Measurements from ENCODE around the gene IGFBP2. TPM values are rescaled to one million over a fixed set of nuclear protein-coding genes. Genes with fewer than 3 reads are reported as not detected.
A peak's percentile ranks its signal among the peaks of the same experiment; 100 is the strongest.

The IGFBP2 gene
- total and polyA plus RNA-seq, 2 experiments from 2014 or later: 163 to 338 TPM

DNA sequence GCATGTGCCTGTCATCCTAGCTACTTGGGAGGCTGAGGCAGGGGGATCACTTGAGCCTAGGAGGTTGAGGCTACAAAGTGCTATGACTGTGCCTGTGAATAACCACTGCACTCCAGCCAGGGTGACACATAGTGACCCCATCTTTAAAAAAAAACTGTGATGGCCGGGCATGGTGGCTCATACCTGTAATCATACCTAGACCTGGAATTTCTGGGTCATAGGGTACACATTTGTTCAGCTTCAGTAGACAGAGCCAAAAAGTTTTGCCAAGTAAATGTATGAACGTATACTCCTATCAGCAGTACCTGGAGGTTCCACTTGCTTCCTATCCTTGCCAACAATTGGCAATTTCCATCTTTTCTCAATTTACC is 6.4 kb upstream of the IGFBP2 start:
- TF ChIP-seq EZH2phosphoT487 (IDR thresholded peaks at IDR 0.05; ENCODE audit: low read depth, severe bottlenecking, unreplicated experiment) (no peak), EZH2 (IDR thresholded peaks at IDR 0.05; ENCODE audit: borderline replicate concordance) (no peak)
- TF ChIP-seq, protein P1, sequence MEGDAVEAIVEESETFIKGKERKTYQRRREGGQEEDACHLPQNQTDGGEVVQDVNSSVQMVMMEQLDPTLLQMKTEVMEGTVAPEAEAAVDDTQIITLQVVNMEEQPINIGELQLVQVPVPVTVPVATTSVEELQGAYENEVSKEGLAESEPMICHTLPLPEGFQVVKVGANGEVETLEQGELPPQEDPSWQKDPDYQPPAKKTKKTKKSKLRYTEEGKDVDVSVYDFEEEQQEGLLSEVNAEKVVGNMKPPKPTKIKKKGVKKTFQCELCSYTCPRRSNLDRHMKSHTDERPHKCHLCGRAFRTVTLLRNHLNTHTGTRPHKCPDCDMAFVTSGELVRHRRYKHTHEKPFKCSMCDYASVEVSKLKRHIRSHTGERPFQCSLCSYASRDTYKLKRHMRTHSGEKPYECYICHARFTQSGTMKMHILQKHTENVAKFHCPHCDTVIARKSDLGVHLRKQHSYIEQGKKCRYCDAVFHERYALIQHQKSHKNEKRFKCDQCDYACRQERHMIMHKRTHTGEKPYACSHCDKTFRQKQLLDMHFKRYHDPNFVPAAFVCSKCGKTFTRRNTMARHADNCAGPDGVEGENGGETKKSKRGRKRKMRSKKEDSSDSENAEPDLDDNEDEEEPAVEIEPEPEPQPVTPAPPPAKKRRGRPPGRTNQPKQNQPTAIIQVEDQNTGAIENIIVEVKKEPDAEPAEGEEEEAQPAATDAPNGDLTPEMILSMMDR (IDR thresholded peaks at IDR 0.05; ENCODE audit: poor library complexity): no peak
- DNase-seq (ENCODE audit: low spot score): no peak
- H4K20me1 ChIP-seq (ENCODE audit: insufficient read depth, poor library complexity, severe bottlenecking): no peaks in the 10 kb centered on the region
- H3K4me3 ChIP-seq: no peak overlapping the region
- H3K4me2 ChIP-seq: no peak overlapping the region
- no peaks in the 10 kb centered on the region for H3K9me3 ChIP-seq (ENCODE audit: low read depth)
- H3K79me2 ChIP-seq: no peaks in the 10 kb centered on the region
- no peaks in the 10 kb centered on the region for H3K9me2 ChIP-seq (replicated peaks; ENCODE audit: insufficient read depth)
- no peaks in the 10 kb centered on the region for H3K36me3 ChIP-seq (replicated peaks; ENCODE audit: insufficient read depth, low read depth)
- H2AFZ ChIP-seq: no peak overlapping the region
- 88% methylated on average over 2 of the region's 2 CpGs for WGBS (ENCODE audit: low lambda C conversion rate, missing lambda C conversion rate)
- no peak overlapping the region for H3K27ac ChIP-seq
- no peaks in the 10 kb centered on the region for H3K27me3 ChIP-seq
- H3K4me1 ChIP-seq (ENCODE audit: insufficient read depth): peaks cover 2% of the 10 kb centered on the region

DNA sequence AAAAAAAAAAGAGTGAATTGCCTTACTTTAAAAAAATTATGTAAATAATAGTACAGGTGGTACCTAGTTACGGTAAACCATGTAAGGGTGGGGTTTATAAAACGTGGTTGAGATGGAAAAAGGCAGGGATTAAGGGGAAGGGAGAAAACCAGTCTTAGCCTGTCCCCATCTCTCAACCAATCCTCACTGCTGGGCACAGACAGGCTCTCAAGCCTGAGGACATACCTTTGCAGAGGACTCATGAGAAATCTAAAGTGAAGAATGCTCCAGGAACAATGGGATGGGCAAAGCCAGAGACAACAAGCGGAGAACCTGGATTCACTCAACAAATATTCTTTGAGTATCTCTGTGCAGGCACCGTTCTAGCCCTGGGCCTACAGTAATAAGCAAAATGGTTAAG is 3.4 kb upstream of the IGFBP2 start:
- H3K4me2 ChIP-seq: no peak overlapping the region
- WGBS (ENCODE audit: low lambda C conversion rate, missing lambda C conversion rate): 93% methylated on average over 4 of the region's 4 CpGs
- no peak for TF ChIP-seq EZH2 (IDR thresholded peaks at IDR 0.05; ENCODE audit: borderline replicate concordance)
- TF ChIP-seq, protein P1 (IDR thresholded peaks at IDR 0.05; ENCODE audit: poor library complexity): no peak
- TF ChIP-seq EZH2phosphoT487 (IDR thresholded peaks at IDR 0.05; ENCODE audit: low read depth, severe bottlenecking, unreplicated experiment): no peak
- no peaks in the 10 kb centered on the region for H3K9me2 ChIP-seq (replicated peaks; ENCODE audit: insufficient read depth)
- peaks cover 8% of the 10 kb centered on the region for H3K27me3 ChIP-seq
- no peak overlapping the region for H2AFZ ChIP-seq
- H3K9me3 ChIP-seq (ENCODE audit: low read depth): no peaks in the 10 kb centered on the region
- peaks cover 3% of the 10 kb centered on the region for H3K4me1 ChIP-seq (ENCODE audit: insufficient read depth)
- H3K27ac ChIP-seq: no peak overlapping the region
- H3K4me3 ChIP-seq: no peak overlapping the region
- H3K79me2 ChIP-seq: peaks cover 10% of the 10 kb centered on the region
- DNase-seq (ENCODE audit: low spot score): no peak
- no peaks in the 10 kb centered on the region for H4K20me1 ChIP-seq (ENCODE audit: insufficient read depth, poor library complexity, severe bottlenecking)
- no peaks in the 10 kb centered on the region for H3K36me3 ChIP-seq (replicated peaks; ENCODE audit: insufficient read depth, low read depth)

DNA sequence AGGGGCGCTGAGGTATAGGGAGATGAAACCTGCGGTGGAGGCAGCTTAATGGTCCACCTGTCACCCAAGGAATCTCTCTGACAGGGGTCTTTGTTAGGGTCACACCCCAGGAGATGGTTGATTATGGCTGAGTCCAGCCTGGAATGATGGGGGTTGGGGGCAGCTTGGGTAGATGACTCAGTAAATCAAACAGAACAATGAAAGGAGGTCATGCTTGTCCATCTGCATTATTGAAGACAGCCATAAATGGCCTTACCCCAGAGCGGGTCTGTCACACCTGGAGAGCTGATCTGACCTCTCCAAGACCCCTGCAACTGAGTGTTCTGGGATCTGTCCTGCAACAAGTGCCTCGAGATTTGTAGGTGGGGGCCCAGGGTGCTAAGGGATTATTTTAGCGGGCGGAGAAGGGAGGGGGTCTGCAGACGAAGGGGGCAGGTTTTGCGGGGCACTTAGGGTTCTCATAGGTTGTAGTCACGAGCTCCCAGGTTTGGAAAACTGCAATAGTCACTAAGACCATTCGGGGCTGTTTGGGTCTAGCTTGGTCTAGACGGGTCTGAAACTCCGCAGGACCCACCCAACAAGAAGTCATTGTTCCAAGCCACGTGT is 771 bp upstream of the IGFBP2 start:
- no peaks in the 10 kb centered on the region for H3K36me3 ChIP-seq (replicated peaks; ENCODE audit: insufficient read depth, low read depth)
- DNase-seq (ENCODE audit: low spot score): no peak
- no peak overlapping the region for H2AFZ ChIP-seq
- 25% methylated on average over 13 of the region's 13 CpGs for WGBS (ENCODE audit: low lambda C conversion rate, missing lambda C conversion rate)
- H3K4me2 ChIP-seq: peak overlapping the region; percentile 91
- H3K9me3 ChIP-seq (ENCODE audit: low read depth): no peaks in the 10 kb centered on the region
- no peak overlapping the region for H3K27ac ChIP-seq
- no peaks in the 10 kb centered on the region for H4K20me1 ChIP-seq (ENCODE audit: insufficient read depth, poor library complexity, severe bottlenecking)
- TF ChIP-seq, protein P1 (IDR thresholded peaks at IDR 0.05; ENCODE audit: poor library complexity): no peak
- TF ChIP-seq EZH2 (IDR thresholded peaks at IDR 0.05; ENCODE audit: borderline replicate concordance) (no peak), EZH2phosphoT487 (IDR thresholded peaks at IDR 0.05; ENCODE audit: low read depth, severe bottlenecking, unreplicated experiment) (no peak)
- H3K9me2 ChIP-seq (replicated peaks; ENCODE audit: insufficient read depth): no peaks in the 10 kb centered on the region
- H3K27me3 ChIP-seq: peaks cover 20% of the 10 kb centered on the region
- peaks cover 27% of the 10 kb centered on the region for H3K4me1 ChIP-seq (ENCODE audit: insufficient read depth)
- peaks cover 24% of the 10 kb centered on the region for H3K79me2 ChIP-seq
- no peak overlapping the region for H3K4me3 ChIP-seq
